HK-2 (cell line): ENCODE data around the gene IL23R.
"Not testable (repeated sequence)": the region's sequence is repeated elsewhere in the genome, so short reads cannot be mapped to it uniquely, and the experiment has no call there.

Experiments used
- DNase-seq: peaks from one replicate; pipeline ENCODE4 v3.0.0-alpha.2; 2018; ENCODE audit not compliant: unreplicated experiment

Gene IL23R, protein sequence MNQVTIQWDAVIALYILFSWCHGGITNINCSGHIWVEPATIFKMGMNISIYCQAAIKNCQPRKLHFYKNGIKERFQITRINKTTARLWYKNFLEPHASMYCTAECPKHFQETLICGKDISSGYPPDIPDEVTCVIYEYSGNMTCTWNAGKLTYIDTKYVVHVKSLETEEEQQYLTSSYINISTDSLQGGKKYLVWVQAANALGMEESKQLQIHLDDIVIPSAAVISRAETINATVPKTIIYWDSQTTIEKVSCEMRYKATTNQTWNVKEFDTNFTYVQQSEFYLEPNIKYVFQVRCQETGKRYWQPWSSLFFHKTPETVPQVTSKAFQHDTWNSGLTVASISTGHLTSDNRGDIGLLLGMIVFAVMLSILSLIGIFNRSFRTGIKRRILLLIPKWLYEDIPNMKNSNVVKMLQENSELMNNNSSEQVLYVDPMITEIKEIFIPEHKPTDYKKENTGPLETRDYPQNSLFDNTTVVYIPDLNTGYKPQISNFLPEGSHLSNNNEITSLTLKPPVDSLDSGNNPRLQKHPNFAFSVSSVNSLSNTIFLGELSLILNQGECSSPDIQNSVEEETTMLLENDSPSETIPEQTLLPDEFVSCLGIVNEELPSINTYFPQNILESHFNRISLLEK

GRCh38 chr1:67166196-67166595 lies at the start of gene IL23R:
TSS of gene IL23R (plus strand) at chr1:67166454. CDS start at chr1:67168121, 1,667 bp downstream.
- no peak for DNase-seq

GRCh38 chr1:67118191-67118590 lies 48.1 kb upstream of the IL23R start:
- DNase-seq, result no peak

DNA sequence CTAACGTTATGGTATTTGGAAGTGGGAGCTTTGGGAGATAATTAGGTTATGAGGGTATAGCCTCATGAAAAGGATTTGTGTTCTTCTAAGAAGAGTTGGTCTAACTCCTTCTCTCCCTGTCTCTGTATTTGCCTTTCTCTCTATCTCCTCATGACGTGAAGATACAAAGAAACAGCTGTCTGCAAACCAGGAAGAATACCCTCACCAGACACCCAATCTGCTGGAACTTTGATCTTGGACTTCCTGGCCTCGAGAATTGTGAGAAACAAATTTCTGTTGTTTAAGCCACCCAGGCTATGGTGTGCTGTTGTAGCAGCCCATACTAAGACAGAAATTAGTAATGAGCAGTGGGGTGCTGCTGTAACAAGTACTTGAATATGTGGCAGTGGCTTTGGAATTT lies 47.6 kb upstream of the IL23R start:
- no peak for DNase-seq

- DNase-seq, result no peak
These were observed 45.2 kb upstream of the IL23R start for GRCh38 chr1:67120855-67121619.

DNA sequence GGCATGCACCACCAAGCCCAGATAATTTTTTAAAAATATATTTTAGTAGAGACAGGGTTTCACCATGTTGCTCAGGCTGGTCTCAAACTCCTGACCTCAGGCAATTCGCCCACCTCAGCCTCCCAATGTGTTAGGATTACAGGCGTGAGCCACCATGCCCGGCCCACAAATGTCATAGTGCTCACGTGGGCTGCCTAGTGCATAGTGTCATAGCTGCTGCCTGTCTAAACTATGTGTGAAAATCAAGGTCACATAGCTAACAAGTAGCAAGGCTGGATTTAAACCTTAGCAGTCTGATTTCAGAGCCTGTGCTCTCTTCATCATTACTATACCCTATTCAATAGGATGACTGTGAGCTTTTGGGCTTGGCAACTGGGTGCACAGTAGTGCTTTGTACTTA lies 41.8 kb upstream of the IL23R start:
- DNase-seq, result no peak

DNA sequence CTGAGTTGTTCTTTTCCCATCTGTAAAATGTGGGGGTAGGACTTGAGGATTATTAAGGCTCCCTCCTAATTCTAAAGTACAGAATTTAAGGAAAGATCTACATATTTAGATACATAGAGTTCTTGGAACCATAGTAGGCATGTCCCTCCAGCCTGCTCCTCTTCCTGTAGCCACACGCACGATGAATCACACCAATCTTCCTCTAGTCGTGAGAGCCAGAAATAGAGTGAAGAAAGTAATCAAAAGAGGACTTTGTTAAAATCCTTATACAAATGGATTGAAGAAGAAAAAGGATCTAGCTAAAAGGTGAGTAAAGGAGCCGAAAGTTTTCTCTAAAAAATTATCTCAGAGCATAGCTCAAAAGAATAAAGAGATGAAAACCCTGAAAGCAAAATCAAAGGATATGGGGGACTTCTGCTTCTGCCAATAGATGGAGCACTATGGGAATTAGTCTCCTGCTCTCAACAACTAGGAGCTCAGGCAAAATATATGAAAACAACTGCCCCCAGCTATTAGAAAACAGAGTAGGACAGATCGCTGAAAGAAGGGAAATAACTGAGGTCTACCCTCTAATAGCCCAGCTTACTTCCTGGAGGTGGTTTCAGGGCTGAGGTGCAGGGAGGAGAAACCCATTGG lies 40.0 kb upstream of the IL23R start:
- no peak for DNase-seq

DNA sequence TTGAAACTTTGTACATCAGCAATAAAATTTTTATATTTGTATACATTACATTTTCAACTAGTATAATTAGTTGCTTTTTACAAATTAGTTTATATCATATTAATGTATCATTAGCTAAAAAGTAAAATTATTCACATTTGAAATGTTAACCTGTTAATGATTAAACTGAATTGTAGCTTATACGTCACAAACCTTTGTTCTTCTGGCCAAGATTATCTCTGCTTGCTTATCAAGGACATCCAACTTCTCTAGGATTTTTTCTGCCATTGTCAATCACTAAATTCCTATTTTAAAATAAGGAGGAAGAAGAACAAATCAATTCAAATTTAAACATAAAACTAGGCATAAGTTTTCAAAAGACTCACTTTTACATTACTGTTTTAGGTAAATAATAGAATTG lies 39.3 kb upstream of the IL23R start:
- no peak for DNase-seq

DNA sequence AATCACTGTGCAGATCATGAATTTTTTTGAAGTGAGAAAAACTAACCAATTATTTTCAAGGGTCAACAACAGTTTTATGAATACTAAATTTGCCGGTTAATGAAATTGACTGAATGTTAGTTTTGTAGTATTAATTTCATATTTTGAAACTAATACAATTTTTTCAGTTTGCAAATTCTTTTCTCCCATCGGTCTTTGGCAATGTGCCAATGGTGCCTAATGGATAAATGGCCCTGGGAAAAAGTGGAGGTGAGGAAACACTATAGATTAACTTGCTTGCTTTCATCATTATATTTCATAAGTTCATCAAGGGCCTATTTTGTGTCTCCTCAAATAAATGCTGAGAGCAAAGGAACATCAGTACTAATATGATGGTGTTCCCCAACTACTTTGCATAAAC lies 35.6 kb upstream of the IL23R start:
- DNase-seq, result no peak

DNA sequence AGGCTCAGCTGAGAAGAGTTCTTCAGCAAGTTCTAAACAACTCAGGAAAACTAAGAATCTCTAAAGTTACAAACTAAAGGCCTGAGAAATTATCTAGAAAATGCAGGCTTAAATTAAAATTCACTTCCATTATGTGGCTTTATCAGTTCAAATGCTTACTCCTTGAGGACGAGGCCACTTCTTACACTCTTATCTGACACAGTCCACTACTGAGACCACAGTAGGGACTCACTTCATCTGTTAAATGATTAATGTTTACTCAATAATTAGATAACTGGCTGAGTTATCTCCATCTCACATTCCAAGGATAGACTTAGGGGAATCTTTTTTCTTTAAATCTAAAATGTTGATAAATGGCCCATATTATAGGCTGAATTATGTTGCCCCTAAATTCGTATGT lies 33.1 kb upstream of the IL23R start:
- no peak for DNase-seq

DNA sequence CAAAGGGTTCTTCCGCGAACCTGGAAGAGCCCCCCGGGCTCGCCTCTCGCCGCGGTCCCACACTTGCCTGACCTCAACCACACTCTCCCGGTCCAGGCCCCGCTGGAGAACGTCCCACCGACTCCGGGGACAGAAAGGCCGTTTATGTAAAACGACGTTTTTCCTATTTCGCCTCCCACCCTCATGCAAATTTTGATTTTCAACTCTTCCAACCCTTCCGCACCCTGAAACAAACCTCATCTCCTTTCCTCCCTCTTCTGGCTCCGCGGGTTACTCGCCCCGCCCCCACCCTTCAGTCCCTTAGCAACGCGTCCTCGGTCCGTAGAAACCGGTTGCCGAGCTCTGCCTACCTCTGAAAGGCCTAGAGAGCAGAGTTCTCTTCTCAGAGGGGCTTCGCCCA lies 31.6 kb upstream of the IL23R start, which contains the start of gene C1orf141:
C1orf141 (minus strand) TSS at position 276 of the 400 bp plus-strand sequence. CDS start 7,730 bp downstream, outside the sequence.
- DNase-seq, result no peak

DNA sequence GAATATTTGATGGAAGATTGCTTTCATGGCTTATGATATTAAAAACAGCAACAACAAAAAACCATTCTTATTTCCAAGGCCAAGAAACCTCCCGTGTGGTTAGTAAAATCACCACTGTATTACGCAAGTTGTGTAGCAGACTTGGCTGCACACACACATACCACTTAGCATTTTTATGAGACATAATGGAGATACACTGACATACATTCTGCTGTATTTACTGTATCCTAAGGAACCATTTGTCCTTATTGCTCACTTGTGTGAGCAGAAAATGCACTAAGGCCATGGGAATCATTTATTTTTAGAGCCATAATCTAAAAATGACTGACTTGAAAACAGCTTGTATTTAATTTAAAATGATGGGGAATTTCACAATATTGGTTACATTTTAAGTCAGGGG lies 30.9 kb upstream of the IL23R start:
- no peak for DNase-seq

GRCh38 chr1:67137307-67137753 lies 28.9 kb upstream of the IL23R start:
- no peak for DNase-seq

- DNase-seq, result no peak
These were observed 27.3 kb upstream of the IL23R start for GRCh38 chr1:67138813-67139499.

GRCh38 chr1:67140460-67140859 lies 25.8 kb upstream of the IL23R start:
- DNase-seq, result no peak

GRCh38 chr1:67141832-67142231 lies 24.4 kb upstream of the IL23R start:
- DNase-seq, result not testable (repeated sequence)

DNA sequence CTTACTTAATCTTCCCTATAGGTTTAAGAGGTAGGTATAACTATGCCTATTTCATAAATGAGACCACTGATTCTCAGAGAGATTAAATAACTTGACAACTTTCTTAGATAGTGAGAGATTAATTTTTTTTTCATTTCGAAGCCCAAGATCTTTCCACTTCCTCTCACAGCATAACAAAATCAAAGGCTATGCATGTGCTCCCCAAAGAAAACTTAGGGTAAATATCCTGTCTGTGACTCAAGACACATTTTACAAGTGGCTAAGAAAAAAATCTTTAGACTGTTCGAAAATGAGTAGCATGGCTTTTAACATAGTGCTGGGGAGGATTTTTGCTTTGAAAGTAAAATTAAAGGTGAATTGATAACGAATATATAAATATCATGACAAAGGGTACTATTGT lies 23.3 kb upstream of the IL23R start:
- DNase-seq, result no peak

GRCh38 chr1:67143966-67144365 lies 22.3 kb upstream of the IL23R start:
- no peak for DNase-seq

GRCh38 chr1:67144696-67145095 lies 21.6 kb upstream of the IL23R start:
- no peak for DNase-seq

DNA sequence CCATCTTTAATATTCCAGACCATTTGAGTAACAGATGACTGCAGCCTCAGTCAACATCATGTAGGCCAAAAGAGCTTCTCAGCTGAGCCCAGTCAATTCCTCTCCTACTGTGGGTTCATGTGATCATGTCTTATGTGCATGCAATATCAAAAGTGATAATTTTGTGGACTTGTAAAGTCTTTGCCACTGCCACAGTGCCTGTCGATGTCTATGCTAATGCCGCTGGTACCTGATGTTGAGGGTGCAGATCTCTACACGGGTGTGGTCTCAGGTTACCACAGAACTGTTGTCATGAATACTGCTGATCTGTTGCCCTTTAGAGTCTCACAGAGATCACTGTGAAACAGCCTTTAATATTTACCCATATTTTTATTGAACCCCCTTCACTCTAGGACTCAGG lies 20.2 kb upstream of the IL23R start:
- no peak for DNase-seq

DNA sequence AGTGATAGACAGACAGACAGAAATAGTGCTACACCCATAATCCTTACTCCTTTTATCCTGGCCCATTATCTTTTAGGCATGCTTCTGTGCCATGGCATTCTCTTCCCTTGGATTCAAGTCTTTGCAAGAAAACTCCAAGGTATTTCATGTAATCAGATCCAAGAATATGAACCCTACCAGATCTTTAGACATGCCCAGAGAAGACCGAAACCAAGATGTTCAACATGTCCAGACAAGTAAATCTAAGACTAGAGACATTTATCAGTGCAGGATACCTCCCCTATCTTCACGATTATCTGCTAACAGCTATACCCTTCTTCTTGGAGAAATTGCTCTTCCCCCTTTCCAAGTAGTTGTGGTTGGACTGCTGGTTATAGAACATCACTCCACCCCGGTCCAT lies 19.7 kb upstream of the IL23R start:
- no peak for DNase-seq

DNA sequence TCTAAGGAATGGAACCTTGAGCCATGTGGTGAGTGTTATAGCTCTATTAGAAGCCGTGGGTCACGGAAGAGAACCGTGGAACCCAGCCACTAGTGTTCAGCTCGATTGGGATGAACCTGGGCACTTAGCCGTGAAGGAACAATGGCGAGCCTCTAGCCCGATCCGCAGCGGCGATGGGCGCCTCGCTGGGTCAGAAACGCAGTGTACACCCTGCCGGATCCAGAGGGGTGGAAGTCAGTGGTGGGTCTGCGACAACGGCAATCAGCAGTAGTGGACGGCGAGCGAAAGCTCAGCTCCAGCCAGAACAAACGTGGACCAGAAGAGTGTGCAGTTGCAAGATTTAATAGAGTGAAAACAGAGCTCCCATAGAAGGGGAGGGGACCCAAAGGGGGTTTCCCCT lies 18.3 kb upstream of the IL23R start:
- DNase-seq, result not testable (repeated sequence)
